Panc1 (cell line): ENCODE results near the gene HOXB2.
"Not testable (repeated sequence)": the region's sequence is repeated elsewhere in the genome, so short reads cannot be mapped to it uniquely, and the experiment has no call there.

ENCODE experiments used
- CTCF ChIP-seq: fragments of 450-650 bp; IDR thresholded peaks from 2 replicates; pipeline ENCODE4 v1.5.1; 2017; ENCODE audit warnings: mild to moderate bottlenecking
- POLR2AphosphoS5 ChIP-seq: IDR thresholded peaks from 2 replicates; pipeline ENCODE4 v1.6.1; 2012; ENCODE audit warnings: mild to moderate bottlenecking, low read depth, low read length, moderate library complexity
- SIN3A ChIP-seq: IDR thresholded peaks from 2 replicates; pipeline ENCODE4 v1.6.1; 2012; ENCODE audit warnings: low read depth, mild to moderate bottlenecking, low read length, moderate library complexity, borderline replicate concordance; ENCODE audit not compliant: insufficient read depth
- TF ChIP-seq, protein P1 (sequence below), 2 experiments: IDR thresholded peaks; 2 replicates each; pipeline ENCODE4 v1.6.1; 2011 to 2012; ENCODE audit warnings: low read depth in 2 of 2, control low read depth in 1 of 2, low read length in 1 of 2, mild to moderate bottlenecking in 1 of 2, moderate library complexity in 1 of 2; ENCODE audit not compliant: insufficient read depth in 1 of 2

DNA sequence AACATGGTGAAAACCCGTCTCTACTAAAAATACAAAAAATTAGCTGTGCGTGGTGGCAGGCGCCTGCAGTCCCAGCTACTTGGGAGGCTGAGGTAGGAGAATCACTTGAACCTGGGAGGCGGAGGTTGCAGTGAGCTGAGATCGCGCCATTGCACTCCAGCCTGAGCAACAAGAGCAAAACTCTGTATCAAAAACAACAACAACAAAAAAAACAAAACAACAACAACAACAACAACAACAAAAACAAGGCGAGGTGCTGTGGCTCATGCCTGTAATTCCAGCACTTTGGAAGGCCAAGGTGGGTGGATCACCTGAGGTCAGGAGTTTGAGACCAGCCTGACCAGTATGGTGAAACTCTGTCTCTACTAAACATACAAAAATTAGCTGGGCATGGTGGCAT, 35.2 kb downstream of the HOXB2 start:
- not testable (repeated sequence) for TF ChIP-seq CTCF, POLR2AphosphoS5, SIN3A
- TF ChIP-seq, protein P1, sequence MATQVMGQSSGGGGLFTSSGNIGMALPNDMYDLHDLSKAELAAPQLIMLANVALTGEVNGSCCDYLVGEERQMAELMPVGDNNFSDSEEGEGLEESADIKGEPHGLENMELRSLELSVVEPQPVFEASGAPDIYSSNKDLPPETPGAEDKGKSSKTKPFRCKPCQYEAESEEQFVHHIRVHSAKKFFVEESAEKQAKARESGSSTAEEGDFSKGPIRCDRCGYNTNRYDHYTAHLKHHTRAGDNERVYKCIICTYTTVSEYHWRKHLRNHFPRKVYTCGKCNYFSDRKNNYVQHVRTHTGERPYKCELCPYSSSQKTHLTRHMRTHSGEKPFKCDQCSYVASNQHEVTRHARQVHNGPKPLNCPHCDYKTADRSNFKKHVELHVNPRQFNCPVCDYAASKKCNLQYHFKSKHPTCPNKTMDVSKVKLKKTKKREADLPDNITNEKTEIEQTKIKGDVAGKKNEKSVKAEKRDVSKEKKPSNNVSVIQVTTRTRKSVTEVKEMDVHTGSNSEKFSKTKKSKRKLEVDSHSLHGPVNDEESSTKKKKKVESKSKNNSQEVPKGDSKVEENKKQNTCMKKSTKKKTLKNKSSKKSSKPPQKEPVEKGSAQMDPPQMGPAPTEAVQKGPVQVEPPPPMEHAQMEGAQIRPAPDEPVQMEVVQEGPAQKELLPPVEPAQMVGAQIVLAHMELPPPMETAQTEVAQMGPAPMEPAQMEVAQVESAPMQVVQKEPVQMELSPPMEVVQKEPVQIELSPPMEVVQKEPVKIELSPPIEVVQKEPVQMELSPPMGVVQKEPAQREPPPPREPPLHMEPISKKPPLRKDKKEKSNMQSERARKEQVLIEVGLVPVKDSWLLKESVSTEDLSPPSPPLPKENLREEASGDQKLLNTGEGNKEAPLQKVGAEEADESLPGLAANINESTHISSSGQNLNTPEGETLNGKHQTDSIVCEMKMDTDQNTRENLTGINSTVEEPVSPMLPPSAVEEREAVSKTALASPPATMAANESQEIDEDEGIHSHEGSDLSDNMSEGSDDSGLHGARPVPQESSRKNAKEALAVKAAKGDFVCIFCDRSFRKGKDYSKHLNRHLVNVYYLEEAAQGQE (IDR thresholded peaks at IDR 0.05; ENCODE audit: insufficient read depth in 1 of 2, low read depth in 2 of 2, low read length in 1 of 2), result not testable (repeated sequence)
